ENCODE data around the gene GALNT16.
"Not testable (repeated sequence)": the region's sequence is repeated elsewhere in the genome, so short reads cannot be mapped to it uniquely, and the experiment has no call there.

Gene GALNT16

GRCh38 chr14:69274321-69274720 lies 14.4 kb downstream of the GALNT16 start:
- TF ChIP-seq, protein P1, sequence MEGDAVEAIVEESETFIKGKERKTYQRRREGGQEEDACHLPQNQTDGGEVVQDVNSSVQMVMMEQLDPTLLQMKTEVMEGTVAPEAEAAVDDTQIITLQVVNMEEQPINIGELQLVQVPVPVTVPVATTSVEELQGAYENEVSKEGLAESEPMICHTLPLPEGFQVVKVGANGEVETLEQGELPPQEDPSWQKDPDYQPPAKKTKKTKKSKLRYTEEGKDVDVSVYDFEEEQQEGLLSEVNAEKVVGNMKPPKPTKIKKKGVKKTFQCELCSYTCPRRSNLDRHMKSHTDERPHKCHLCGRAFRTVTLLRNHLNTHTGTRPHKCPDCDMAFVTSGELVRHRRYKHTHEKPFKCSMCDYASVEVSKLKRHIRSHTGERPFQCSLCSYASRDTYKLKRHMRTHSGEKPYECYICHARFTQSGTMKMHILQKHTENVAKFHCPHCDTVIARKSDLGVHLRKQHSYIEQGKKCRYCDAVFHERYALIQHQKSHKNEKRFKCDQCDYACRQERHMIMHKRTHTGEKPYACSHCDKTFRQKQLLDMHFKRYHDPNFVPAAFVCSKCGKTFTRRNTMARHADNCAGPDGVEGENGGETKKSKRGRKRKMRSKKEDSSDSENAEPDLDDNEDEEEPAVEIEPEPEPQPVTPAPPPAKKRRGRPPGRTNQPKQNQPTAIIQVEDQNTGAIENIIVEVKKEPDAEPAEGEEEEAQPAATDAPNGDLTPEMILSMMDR (IDR thresholded peaks at IDR 0.05; ENCODE audit: low read depth, low read length) = no peak
- H3K4me3 ChIP-seq (ENCODE audit: low read depth, low read length) = no peak overlapping the region

DNA sequence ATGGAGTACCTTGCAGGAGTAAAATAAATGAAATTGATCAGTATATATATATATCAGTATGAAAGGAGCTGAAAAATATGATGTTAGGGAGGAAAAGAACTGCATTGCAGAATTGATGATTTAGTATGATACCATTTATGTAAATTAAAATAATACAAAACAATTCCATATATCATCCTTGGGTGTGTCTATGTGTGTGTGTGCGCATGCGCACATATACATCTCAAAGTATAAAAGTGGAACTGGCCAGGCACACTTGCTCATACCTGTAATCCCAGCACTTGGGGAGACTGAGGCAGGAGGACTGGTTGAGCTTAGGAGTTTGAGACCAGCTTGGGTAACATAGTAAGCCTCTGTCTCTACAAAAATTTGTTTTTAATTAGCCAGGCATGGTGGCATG lies 15.4 kb downstream of the GALNT16 start:
- TF ChIP-seq, protein P1 (IDR thresholded peaks at IDR 0.05; ENCODE audit: low read depth, low read length) = no peak
- no peak overlapping the region for H3K4me3 ChIP-seq (ENCODE audit: low read depth, low read length)

GRCh38 chr14:69277356-69277755 lies 17.4 kb downstream of the GALNT16 start:
- not testable (repeated sequence) for H3K4me3 ChIP-seq (ENCODE audit: low read depth, low read length)

GRCh38 chr14:69280746-69281291 lies 20.9 kb downstream of the GALNT16 start:
- TF ChIP-seq, protein P1 (IDR thresholded peaks at IDR 0.05; ENCODE audit: low read depth, low read length) = no peak
- H3K4me3 ChIP-seq (ENCODE audit: low read depth, low read length) = no peak overlapping the region

GRCh38 chr14:69281450-69282169 lies 21.7 kb downstream of the GALNT16 start:
- H3K4me3 ChIP-seq (ENCODE audit: low read depth, low read length) = no peak overlapping the region
- TF ChIP-seq, protein P1 (IDR thresholded peaks at IDR 0.05; ENCODE audit: low read depth, low read length) = no peak

GRCh38 chr14:69282448-69282847 lies 22.5 kb downstream of the GALNT16 start:
- H3K4me3 ChIP-seq (ENCODE audit: low read depth, low read length) = no peak overlapping the region
- TF ChIP-seq, protein P1 (IDR thresholded peaks at IDR 0.05; ENCODE audit: low read depth, low read length) = no peak

- TF ChIP-seq, protein P1 (IDR thresholded peaks at IDR 0.05; ENCODE audit: low read depth, low read length) = no peak
- H3K4me3 ChIP-seq (ENCODE audit: low read depth, low read length) = no peak overlapping the region
Measured at GRCh38 chr14:69284170-69284569, 24.2 kb downstream of the GALNT16 start.

Data from WI38 (cell line).